Brain microvascular endothelial cell (primary cell): ENCODE results near the gene ARHGAP24.
"Not testable (repeated sequence)": the region's sequence is repeated elsewhere in the genome, so short reads cannot be mapped to it uniquely, and the experiment has no call there.

ENCODE experiments used
- DNase-seq: peaks from one replicate; pipeline ENCODE4 v3.0.0-alpha.2; 2020
- H3K27ac ChIP-seq: fragments of 250-450 bp; sonication (Bioruptor Pico); 2 replicates; pipeline ENCODE4 v1.5.1; 2020; ENCODE audit warnings: mild to moderate bottlenecking, moderate library complexity
- H3K27me3 ChIP-seq: fragments of 250-450 bp; sonication (Bioruptor Pico); replicated peaks from 2 replicates; pipeline ENCODE4 v1.5.1; 2020; ENCODE audit warnings: mild to moderate bottlenecking
- H3K36me3 ChIP-seq: fragments of 250-450 bp; sonication (Bioruptor Pico); replicated peaks from 2 replicates; pipeline ENCODE4 v1.5.1; 2020; ENCODE audit warnings: mild to moderate bottlenecking
- H3K4me3 ChIP-seq: 2 replicates; pipeline ENCODE4 v1.5.1; 2011; ENCODE audit warnings: low read depth, mild to moderate bottlenecking, control low read depth, low read length, moderate library complexity
- in situ Hi-C: cut with HindIII; loops from 2 replicates; pipeline ENCODE4 v1.10.0; 2017; ENCODE audit warnings: low sequenced_read_pairs, low pct_ligation_motif_present
- TF ChIP-seq, protein P1 (sequence below): IDR thresholded peaks from 2 replicates; pipeline ENCODE4 v1.5.1; 2011; ENCODE audit warnings: low read depth, mild to moderate bottlenecking, moderate library complexity, low read length, control low read depth, inconsistent platforms; ENCODE audit errors: missing control alignments

ARHGAP24 gene

DNA sequence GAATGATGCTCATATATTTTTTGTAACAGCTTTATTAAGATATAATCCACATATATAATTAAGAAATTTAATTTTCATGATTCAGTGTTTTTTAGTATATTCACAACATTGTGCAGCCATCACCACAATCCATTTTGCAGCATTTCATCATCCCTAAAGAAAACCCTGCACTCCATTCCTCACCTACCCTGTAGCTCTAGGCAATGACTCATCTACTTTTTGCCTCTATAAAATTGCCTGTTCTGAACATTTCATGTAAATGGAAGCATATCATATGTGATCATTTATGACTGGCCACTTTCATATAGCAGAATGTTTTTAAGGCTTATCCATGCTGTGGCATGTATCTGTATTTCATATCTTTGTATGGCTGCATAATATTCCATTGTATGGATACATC, 545.0 kb downstream of the ARHGAP24 start:
- TF ChIP-seq, protein P1, sequence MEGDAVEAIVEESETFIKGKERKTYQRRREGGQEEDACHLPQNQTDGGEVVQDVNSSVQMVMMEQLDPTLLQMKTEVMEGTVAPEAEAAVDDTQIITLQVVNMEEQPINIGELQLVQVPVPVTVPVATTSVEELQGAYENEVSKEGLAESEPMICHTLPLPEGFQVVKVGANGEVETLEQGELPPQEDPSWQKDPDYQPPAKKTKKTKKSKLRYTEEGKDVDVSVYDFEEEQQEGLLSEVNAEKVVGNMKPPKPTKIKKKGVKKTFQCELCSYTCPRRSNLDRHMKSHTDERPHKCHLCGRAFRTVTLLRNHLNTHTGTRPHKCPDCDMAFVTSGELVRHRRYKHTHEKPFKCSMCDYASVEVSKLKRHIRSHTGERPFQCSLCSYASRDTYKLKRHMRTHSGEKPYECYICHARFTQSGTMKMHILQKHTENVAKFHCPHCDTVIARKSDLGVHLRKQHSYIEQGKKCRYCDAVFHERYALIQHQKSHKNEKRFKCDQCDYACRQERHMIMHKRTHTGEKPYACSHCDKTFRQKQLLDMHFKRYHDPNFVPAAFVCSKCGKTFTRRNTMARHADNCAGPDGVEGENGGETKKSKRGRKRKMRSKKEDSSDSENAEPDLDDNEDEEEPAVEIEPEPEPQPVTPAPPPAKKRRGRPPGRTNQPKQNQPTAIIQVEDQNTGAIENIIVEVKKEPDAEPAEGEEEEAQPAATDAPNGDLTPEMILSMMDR, result no peak
- no peak for DNase-seq
- in situ Hi-C loops, result no loop called here
- H3K27me3 ChIP-seq, result no peaks in the 10 kb centered on the region
- H3K27ac ChIP-seq, result no peak overlapping the region
- no peaks in the 10 kb centered on the region for H3K36me3 ChIP-seq
- no peak overlapping the region for H3K4me3 ChIP-seq

DNA sequence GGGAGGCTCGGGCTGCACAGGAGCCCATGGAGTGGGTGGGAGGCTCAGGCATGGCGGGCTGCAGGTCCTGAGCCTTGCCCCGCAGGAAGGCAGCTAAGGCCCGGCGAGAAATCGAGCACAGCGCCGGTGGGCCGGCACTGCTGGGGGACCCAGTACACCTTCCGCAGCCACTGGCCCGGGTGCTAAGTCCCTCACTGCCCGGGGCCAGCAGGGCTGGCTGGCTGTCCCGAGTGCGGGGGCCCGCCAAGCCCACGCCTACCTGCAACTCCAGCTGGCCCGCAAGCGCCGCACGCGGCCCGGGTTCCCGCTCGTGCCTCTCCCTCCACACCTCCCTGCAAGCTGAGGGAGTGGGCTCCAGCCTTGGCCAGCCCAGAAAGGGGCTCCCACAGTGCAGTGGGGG, 546.7 kb downstream of the ARHGAP24 start:
- H3K27me3 ChIP-seq, H3K4me3 ChIP-seq, H3K27ac ChIP-seq, DNase-seq, H3K36me3 ChIP-seq, in situ Hi-C loops: not testable (repeated sequence)

GRCh38 chr4:86026720-86027119, 551.8 kb downstream of the ARHGAP24 start:
- no peaks in the 10 kb centered on the region for H3K27me3 ChIP-seq
- DNase-seq, result no peak
- in situ Hi-C loops, result no loop called here
- no peak overlapping the region for H3K4me3 ChIP-seq
- TF ChIP-seq, protein P1, result no peak
- H3K36me3 ChIP-seq, result no peaks in the 10 kb centered on the region
- no peak overlapping the region for H3K27ac ChIP-seq

- Histone ChIP-seq H3K36me3 (no peaks in the 10 kb centered on the region), H3K27ac (no peak overlapping the region), H3K4me3 (no peak overlapping the region), H3K27me3 (no peaks in the 10 kb centered on the region)
- no peak for DNase-seq
- TF ChIP-seq, protein P1, result no peak
- in situ Hi-C loops, result no loop called here
Measured at GRCh38 chr4:86031927-86032326, 557.0 kb downstream of the ARHGAP24 start.

DNA sequence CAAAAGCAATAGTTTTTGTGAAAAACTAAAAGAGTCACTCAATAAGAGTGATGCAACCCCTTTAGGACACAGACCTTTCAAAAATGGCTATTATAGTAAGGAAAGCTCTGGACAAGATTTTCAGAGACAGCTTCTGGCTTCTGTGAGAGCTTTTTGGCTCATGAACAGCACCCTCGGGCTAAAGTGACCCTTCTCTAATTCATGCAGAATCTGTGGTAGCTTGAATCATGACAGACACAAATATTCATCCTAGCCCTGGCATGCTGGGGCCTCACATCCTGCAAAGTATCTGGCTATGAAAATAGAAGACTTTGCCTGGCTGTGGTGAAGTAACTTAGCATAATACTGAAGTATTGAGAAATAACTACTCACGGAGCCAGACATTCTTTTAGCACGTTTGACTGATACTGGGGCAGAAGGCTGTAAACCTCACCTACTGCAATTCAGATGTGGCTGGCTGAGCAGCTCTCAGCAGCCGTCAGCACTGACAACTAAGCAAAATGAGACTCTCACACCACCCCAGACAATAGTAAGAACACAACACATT, 557.6 kb downstream of the ARHGAP24 start:
- TF ChIP-seq, protein P1, result no peak
- Histone ChIP-seq H3K4me3 (no peak overlapping the region), H3K27me3 (no peaks in the 10 kb centered on the region), H3K27ac (peak overlapping the region; percentile 85), H3K36me3 (no peaks in the 10 kb centered on the region)
- in situ Hi-C loops, result no loop called here
- peak; percentile 79 for DNase-seq

GRCh38 chr4:86033171-86033570, 558.2 kb downstream of the ARHGAP24 start:
- in situ Hi-C loops, result no loop called here
- peak; percentile 50 for DNase-seq
- H3K27me3 ChIP-seq, result no peaks in the 10 kb centered on the region
- H3K36me3 ChIP-seq, result no peaks in the 10 kb centered on the region
- peak overlapping the region; percentile 85 for H3K27ac ChIP-seq
- TF ChIP-seq, protein P1, result peak; percentile 35
- no peak overlapping the region for H3K4me3 ChIP-seq
